HS-27A (cell line): ENCODE data around the gene TMEM141.
"Not testable (repeated sequence)": the region's sequence is repeated elsewhere in the genome, so short reads cannot be mapped to it uniquely, and the experiment has no call there.

ENCODE experiments used
- DNase-seq: peaks from one replicate; pipeline ENCODE4 v3.0.0-alpha.2; 2012; ENCODE audit warnings: low read depth, missing footprints

The TMEM141 gene

DNA sequence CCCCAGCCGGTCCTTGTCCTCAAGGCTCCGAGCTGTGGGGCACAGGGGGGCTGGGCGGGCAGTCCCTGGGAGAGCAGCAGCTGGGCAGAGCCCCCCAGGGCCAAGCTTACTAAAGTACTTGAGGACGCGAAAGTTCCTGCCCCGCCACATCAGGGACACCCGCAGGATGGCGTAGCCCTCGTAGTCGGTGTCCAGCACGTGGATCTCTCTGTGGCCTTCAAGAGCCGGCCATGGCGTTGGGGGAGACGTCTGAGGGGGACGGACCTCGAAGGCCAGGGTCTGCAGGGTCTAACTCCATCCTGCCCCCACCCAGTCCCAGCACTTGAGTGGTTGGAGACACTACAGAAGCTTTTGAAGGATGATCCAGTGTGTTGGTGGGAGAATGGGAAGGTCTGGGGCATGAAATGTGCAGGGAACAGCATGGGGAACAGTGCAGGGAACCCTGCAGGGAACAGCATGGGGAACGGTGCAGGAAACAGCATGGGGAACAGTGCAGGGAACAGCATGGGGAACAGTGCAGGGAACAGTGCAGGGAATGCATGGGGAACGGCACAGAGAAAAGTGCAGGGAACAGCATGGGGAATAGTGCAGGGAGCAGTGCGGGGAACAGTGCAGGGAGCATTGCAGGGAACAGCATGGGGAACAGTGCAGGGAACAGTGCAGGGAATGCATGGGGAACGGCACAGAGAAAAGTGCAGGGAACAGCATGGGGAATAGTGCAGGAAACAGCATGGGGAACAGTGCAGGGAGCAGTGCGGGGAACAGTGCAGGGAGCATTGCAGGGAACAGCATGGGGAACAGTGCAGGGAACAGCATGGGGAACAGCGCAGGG, 35.6 kb upstream of the TMEM141 start:
- not testable (repeated sequence) for DNase-seq

- DNase-seq = no peak
These were observed 35.1 kb upstream of the TMEM141 start for GRCh38 chr9:136756134-136756438.

- no peak for DNase-seq
These were observed 34.3 kb upstream of the TMEM141 start for GRCh38 chr9:136756836-136757235.

DNA sequence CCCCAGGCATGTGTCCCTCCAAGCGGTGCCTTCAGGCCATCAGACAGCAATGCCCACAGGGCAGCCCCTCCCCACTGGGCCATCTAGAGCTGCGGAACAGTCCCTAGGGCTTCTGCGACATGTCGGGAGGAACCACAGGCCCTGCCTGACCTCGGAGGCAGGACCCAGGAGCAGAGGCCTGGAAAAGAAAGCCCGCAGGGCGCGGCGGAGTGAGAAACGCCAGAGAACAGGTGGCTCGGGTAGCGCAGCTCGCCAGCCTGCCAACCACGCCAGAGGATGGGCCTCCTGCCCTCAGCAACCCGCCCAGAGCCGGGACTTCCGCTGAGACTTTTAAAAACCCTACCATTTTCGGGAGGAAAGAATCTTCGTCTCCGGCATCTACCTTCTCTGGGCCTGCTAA, 33.8 kb upstream of the TMEM141 start:
- no peak for DNase-seq

DNA sequence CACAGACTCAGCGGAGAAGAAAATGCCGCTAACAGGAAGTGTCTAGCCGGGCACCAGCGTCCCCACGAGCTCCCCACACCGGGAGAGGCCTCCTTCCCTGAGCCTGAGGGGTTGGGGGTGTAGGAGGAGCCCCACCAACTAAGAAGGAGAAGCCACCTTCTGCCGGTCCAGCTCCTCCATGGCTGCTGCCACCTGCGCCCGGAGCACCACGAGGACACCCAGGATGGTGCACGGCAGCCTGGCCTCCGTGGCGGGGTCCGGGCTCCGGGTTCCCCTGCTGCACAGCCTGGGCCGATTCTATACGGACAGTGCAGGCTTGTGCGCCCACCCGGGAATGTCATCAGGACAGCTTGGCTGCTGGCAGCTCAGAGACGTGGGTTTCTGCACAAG, 33.4 kb upstream of the TMEM141 start:
- no peak for DNase-seq

DNA sequence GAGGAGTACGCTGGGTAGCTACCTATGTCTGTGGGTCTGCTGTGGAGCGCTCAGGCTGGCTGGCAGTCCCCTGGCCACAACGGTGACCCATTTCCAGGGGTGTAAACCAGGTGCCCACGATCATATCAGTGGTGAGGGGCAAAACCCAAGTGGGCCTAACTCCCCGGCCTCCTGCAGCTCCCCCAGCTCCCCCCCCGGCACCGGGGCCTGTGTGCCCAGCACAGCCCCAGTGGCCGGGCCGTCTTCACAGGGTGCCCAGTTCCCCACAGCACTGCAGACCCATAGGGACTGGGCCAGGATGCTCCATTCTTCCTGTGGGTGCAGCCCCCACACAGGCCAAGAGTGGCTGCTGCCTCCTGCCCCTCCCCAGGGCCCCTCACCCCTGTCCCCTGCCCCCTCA, 32.1 kb upstream of the TMEM141 start:
- no peak for DNase-seq

DNA sequence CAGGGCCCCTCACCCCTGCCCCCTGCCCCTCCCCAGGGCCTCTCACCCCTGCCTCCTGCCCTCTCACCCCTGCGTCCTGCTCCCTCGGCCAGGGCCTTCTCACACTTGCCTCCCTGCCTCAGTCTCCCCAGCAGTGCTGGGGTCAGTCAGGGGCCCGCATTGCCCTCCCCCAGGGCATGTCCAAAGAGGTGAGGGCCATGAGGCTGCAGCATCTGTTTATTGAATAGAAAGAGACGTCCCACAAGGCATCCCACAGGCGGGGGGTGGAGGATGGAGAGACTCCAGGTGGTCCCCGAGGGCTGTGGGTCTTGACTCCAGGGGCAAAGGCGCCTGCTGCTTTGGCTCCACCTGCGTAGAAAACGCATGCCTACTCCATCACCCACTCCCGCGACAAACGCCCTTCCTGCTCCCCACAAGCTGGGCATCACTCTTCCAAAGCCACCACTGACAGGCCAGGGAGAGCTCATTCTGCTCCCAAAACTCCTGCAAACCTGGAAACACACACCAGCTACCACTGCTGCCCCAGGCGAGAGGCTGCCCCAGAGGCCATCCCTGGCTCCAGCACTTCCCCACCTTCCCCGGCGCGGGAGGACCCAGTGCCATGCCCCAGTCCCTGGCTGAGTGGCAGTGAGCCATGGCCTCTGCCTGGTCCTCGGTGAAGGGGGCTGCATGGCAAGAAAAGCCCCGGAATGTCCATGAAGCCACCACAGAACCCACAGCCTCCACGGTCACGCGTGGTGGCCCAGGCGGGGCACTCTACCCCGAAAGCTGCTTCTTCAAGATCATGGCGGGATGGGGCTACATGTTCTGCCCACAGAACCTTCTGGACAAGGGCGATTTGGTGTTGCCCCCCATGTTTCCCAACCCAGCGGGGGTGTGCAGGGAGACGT, 31.5 kb upstream of the TMEM141 start:
- DNase-seq = no peak

- no peak for DNase-seq
These were observed 30.7 kb upstream of the TMEM141 start for GRCh38 chr9:136760424-136760823.

- peak; percentile 9 for DNase-seq
These were observed 30.2 kb upstream of the TMEM141 start for GRCh38 chr9:136760834-136761544.

DNA sequence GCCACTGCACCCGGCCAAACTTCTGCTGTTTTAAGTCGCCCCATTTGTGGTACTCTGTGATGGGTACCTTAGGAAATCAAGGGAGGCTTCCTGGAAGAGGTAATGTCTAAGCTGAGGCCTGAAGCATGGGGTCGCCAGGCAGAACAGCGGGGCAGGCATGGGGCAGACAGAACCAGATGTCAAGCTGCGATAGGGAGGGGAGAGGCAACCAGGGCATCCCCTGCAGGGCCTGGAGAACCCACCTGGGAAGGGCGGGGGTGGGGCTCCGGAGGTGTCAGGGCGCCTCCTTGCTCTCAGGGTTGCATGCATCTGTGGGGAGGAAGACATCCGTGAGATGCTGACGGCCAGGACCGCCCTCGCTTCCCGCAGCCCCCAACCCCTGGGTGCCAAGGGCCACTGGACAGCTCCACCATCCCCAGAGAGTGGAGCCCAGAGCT, 29.6 kb upstream of the TMEM141 start:
- no peak for DNase-seq

DNA sequence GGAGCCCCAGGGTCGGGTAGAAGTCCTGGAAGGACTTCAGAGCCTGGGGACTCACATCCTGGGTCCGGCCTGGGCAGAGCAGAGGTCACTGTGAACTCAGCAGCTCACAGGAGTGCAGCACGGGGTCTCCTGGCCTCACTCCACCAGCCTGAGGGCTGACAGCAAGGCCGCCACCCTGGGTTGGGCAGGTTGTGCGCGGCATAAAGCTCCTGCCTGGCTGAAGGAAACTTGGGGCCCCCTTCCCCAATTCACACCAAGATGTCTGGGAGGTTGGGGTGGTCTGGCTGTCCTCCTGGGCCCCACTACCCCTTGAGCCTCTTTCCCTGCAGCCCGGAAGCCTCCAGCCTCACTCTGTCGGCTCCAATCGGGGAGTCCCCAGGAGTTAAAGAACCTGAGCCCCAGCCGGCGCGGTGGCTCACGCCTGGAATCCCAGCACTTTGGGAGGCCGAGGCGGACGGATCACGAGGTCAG, 28.9 kb upstream of the TMEM141 start:
- no peak for DNase-seq

DNA sequence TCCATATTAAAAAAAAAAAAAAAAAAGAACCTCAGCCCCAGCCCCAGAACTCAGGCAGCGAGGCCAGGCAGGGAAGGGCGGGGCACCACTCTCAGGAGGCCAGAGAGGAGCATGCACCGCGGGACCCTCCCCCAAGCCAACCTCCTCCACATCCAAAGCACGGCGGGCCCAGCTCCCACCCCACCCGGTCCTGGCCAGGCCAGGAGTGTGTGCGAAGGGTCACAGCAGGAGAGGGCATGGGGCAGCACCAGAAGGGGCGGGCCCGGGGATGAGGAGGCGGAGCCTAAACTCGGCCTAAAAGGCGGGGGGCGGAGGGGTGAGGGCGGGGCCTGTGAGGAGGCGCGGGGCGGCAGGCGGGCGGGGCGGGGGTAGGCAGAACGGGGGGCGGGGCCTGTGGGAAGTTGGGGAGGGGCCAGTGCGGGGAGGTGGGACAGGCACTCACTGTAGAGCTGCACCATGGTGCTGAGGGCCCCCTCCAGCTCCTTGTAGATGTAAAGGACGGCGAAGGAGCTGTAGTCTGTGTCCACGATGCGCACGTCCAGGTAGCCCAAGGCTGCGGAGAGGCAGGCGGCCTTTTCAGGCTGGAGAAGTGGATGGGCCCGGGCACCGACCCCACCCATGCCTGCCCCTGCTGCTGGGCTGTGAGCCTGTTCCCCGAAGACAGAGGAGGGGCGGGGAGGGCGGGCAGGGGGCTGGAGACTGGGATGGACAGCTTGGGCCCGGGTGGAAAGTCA, 28.1 kb upstream of the TMEM141 start:
- DNase-seq = no peak

GRCh38 chr9:136763649-136764035, 27.5 kb upstream of the TMEM141 start:
- no peak for DNase-seq

- DNase-seq = no peak
These were observed 26.7 kb upstream of the TMEM141 start, which contains the start of gene LCN15 for GRCh38 chr9:136764301-136764891. TSS of gene LCN15 (minus strand) at chr9:136764518. CDS start at chr9:136764488, 30 bp downstream.

GRCh38 chr9:136765041-136765440, 26.1 kb upstream of the TMEM141 start:
- DNase-seq = no peak

DNA sequence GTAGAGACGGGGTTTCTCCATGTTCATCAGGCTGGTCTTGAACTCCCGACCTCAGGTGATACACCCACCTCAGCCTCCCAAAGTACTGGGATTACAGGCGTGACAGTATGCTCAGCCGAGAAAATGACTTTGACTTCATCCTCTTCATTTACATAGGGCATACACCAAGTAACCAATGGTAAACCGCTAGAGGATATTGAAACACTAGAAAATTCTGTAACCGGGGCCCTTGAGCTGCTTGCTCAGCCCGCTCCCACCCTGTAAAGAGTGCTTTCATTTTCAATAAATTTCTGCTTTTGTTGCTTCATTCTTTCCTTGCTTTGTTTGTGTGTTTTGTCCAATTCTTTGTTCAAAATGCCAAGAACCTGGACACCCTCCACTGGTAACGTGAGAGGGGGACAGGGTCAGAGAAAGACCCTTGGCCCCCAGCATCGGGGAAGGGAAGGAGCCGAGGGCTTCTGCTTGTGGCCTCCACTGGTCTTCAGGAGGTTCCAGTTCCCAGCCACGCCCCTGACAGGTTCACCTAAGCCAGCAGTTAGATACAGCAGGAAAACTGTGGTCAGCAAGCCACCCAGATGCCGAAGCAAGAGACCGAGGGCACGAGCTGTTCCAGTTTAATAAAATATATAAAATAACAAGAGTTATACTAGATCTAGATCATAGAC, 25.3 kb upstream of the TMEM141 start:
- DNase-seq = not testable (repeated sequence)

- DNase-seq = not testable (repeated sequence)
These were observed 24.6 kb upstream of the TMEM141 start for GRCh38 chr9:136766410-136767120.

GRCh38 chr9:136769710-136770191, 21.4 kb upstream of the TMEM141 start:
- DNase-seq = no peak

DNA sequence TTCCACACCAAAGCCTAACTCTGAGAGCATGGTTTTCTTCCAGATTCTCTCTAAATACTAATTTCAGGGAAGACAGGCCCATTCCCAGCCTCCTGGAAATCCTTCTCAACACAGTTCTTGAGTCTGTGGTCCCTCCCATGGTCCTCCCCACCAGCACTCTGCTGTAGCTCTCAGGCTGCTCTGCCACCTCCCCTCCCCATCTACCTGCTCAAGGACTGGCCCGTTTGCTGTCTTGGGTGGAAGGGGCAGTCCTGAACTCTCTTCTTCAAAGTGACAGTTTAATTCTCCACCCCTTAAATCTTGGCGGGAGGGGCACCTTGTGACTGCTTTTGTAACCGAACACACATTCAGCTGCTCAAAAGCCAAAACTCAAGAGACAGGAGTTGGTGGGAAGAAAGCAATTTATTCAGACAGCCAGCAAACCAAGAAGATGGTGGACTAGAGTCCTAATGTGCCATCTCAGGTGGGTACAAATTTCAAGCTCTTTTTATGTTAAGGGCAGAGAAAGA, 19.2 kb upstream of the TMEM141 start:
- no peak for DNase-seq
